Kidney glomerular epithelial cell (primary cell): ENCODE results near the gene SMAP1.

ENCODE experiments used
- DNase-seq: peaks from one replicate; lab custom pipeline; 2025; lab: John Stamatoyannopoulos, UW

SMAP1 gene

DNA sequence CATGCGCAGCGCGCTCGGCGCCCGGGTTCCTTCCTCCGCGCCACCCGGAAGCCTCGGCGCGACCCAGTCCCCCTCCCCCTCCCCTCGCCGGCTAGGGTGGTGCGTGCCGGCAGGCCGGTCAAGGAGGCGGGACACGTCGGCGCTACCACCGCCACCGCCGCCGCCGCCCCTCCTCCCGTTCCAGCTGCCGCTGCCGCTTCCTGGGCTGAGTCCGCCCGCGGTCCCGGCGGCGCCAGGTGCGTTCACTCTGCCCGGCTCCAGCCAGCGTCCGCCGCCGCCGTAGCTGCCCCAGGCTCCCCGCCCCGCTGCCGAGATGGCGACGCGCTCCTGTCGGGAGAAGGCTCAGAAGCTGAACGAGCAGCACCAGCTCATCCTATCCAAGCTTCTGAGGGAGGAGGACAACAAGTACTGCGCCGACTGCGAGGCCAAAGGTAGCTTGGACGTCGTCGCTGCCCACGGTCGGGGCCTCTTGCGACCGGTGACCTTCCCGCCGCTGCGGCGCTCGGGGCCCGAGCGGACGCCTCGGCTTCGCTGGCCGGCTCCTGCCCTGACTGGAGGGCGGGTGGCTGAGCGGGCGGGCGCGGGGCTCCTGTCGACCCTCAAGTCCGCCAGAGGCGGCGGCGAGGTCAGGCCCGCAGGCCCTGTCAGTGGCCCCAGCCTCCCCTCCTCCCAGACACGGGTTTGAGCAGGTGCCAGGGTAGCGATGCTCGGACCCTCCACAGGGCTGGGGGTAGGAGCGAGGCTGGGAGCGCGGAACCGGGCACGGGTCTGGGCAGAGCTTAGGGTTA, at the start of gene SMAP1:
Gene SMAP1 (plus strand): TSS at position 173 of the 788 bp plus-strand sequence. CDS start 141 bp downstream, at position 314.
- DNase-seq, result peak; percentile 68

DNA sequence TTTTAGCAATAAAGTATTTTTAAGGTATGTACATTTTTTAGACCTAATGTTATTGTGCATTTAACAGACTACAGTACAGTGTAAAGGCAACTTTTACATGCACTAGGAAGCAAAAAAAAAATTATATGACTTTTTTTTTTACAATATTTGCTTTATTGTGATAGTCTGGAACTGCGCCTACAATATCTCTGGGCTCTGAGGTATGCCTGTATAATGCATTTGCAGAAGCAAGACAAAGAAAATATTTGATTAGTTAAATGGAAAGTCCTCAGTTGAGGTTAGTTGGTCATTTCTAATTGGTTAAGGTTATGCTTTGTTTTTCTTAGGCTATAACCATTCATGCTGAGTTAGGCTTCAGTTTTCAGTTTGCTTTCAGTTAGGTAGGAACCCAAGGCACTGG, 46.9 kb upstream of the SMAP1 start:
- DNase-seq, result no peak

DNA sequence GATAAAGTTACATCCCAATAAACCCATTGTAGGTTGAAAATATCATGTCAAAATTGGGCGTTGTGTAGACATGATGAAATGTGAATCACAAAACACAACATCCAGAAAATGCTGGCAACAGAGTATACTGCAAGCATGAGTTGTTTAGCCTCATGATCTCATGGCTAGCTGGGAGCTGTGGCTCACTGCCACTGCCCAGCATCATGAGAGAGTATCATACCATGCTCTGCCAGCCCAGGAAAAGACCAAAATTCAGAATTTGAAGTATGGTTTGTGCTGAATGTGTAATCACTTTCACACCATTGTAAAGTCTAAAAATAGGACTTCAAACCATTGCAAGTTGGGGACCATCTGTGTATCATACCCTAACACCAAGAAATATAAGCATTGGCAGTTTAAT, 45.2 kb upstream of the SMAP1 start:
- no peak for DNase-seq

DNA sequence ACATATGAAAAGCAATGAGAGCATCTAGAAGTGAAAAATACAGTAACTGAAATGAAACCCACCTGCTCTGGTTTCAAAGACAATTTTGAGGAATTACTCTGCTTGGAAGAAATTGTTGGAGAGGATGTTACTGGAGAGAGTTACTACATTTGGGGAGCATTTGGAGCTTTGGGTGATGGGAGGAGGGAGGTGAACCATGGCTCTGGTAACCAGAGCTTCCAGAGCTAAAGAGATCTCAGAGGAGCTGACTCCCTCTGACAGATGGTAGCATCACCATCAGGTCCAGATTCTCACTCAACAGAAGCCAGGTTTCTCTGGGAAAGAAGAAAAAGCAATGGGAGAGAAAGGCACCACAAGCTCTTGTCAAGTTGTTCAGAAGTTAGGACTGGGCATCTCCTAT, 42.2 kb upstream of the SMAP1 start:
- no peak for DNase-seq

DNA sequence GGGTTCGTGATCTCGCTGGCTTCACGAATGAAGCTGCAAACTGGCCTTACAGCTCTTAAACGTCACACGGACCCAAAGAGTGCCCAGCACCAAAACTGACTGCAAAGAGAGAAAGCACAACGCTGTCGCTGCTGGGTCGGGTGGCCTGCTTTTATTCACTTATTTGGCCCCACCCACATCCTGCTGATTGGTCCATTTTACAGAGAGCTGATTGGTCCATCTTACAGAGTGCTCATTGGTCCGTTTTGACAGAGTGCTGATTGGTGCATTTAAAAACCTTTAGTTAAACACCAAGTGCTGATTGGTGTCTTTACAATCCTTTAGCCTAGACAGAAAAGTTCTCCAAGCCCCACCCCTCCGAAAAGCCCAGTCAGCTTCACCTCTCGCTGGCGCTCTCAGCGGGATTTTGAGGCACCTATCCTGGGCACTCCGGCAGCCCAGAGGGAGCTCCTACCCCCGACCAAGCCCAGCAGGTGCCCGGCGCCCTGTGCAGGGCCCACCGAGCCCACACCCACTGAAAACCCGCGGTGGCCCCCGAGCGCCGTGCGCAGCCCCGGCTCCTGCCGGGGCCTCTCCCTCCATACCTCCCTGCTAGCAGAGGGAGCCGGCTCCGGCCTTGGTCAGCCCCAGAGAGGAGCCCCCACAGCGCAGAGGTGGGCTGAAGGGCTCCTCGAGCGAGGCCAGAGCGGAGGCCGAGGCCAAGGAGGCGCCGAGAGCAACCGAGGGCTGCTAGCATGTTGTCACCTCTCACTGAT, 40.0 kb upstream of the SMAP1 start:
- DNase-seq, result no peak

DNA sequence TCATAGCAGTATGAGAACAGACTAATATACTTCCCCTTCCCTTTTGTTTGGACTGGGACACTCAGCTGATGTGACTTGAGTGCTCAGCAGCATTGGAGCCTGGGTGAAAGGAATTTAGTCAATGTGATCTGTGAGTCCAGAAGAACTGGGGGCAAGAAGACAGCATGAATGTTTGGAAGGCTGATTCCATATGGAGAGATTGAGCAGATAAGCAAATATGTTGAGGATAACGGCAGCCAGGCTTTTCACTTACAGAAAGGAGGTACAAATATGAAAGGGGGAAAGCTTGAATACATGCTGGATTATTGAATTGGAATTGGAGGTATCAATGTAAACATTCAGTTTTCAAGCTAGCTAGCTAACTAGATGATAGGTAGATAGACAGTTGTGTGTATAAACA, 37.8 kb upstream of the SMAP1 start:
- no peak for DNase-seq

DNA sequence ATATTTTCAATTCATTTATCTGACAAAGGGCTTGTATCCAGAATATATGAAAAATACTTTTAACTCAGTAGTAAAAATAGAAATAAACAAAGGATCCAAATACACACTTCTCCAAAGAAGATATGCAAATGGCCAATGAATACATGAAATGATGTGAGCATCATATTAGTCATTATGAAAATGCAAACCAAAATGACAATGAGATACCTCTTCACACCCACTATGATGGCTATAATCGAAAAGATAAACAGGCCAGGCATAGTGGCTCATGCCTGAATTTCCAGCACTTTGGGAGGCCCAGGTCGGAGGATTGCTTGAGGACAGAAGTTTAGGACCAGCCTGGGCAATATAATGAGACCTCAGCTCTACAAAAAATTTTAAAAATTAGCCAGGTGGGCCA, 33.8 kb upstream of the SMAP1 start:
- DNase-seq, result no peak

DNA sequence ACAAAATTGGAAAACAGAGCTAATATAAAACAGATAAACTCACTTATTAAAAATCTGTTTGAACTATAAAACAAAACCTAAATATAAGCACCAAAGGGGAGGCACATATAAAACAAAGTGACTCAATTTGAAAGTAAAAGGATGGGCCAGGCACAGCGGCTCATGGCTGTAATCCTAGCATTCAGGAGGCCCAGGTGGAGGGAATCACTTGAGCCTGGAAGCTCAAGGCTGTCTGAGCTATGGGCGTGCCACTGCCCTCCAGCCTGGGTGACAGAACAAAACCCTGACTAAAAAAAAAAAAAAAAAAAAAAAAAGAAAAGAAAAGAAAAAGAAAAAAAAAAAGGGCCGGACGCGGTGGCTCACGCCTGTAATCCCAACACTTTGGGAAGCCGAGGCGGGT, 31.1 kb upstream of the SMAP1 start:
- DNase-seq, result no peak

DNA sequence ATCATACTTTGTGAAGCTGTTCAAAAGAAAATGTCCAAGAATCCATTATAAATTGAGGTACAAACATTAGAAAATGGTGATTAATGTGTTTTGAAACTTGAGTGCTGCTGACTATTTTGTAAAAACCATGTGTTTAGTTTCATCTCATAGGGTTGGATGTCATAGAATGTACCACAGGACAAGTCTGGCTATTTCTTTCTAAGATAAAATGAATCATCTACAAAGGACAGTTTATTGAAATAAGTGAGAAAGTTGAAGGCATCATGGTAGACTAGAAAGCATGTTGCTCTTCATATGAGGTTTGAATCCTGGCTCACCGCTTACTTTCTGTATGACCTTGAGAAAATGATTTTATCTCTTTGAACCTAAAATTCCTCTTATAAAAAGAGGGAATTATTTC, 29.2 kb upstream of the SMAP1 start:
- no peak for DNase-seq

DNA sequence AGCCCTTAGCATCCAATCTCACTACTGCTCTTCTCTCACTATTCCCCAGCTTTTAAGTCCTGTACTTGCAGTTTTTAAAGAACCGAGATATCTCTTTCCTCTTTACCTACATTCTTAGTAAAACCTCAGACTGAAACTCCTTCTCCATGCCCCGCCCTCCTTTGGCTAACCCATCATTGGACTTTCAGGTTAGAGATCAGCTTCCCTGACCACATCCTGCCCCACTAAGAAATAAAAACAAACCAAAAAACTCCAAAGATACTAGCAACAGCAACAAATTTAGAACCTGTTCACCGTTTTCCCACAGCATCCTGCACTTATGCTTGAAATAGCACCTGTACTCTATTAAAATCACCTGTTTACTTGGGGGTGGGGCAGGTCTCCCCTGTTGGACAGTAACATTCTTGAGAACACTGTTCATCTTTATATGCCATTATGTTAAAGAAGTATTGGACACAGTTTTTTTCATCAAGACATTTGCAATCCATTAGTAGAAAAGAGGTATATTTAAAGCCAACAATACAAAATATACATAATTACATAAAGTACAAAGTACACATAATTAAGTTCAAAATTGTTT, 16.3 kb upstream of the SMAP1 start:
- DNase-seq, result no peak

DNA sequence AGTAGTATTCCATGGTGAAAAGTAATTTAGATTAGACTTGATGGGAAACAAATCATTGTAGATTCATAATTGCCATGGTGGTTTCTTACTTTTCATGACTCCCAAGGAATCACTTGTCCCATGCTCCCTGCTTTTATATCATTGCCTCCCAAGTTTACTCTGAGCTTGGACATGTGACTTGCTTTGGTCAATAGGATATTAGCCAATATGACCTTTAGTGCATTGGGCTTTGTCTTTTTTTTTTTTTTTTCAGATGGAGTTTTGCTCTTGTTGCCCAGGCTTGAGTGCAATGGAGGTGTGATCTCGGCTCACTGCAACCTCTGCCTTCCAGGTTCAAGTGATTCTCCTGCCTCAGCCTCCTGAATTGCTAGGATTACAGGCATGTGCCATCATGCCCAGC, 15.5 kb upstream of the SMAP1 start:
- DNase-seq, result no peak

DNA sequence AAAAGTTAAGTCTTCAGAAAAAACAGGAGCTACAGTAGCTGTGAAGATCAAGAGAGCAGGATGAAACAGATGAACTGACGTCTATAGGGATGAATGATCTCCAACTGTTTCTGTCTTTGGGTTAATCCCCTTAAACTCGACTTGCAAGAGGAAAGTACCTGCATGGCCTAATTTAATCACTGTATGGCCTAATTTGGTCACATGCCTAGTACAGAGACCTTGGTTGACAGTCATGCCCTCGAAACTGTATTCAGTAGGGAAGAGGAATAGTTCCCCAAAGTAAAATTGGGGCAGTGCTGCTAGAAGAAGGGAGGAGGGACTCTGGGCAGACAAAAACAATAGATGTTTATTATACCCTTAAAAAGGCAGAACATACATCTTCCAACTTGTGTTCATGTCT, 10.0 kb upstream of the SMAP1 start:
- DNase-seq, result no peak

DNA sequence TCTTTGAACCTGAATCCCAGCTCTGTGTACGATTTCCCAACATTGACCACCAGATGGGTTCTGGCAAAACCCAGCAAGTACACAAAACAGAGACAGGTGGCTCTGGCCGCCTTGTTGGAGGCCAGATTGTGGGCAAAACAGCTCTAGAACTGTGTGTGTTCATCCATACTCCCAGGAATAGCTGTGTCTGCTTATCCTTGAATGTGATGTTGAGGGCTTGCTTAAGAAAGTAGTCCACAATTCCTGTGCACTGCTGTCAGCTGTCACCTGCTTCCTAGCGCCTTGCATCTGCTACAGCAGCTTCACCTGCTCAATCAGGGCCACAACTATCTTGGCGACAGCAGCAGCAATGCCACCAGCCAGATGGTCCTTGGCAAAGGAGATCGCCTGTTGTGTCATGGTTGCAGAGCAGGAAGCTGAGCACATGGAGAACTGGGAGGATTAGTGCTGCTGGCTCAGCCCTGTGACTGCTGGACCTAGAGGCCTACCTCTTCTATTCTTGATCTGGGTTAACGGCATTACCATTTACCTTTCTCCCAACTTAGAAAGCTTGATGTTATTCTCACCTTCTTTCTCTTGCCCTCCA, 3.7 kb upstream of the SMAP1 start:
- DNase-seq, result no peak

DNA sequence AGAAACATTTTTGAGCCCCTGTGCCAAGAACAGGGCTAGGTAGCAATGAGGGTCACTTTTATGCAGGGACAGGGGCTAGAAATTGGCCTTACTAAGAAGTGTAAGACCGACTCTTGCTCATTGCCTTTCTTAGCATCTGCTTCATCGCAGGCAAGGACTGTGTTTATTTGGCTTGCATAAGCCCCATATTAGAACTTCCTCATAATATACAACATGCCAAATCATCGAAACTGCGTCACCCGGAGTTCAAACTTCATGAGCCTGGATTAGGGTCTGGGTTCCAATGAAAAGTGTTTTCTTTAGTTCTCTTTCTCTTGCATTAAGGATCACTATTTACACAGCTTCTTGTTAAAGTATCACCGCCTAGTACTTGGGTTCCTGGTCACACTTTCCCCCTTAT, 977 bp upstream of the SMAP1 start:
- DNase-seq, result no peak

DNA sequence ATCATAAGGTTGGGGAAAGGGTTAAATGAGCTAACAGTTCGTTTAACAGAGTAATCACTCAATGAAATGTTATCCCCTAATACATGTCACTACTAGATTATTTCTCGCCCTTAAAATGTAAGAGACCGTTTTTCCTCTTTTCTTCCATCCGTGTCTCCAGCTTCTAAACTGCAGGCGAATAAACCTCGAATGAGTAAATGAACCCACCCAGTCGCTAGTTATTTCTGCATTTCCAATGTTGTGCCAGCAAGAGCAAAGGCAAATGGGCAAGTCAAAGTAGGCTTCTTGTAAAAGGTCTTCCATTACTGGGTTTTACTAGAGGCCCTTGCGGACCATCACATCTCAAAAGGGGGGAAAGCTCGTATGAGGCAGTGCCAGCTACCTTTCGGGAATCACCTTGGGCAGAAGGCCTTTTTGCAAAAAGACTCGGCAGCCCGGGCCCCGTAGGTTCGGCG, 400 bp upstream of the SMAP1 start:
- DNase-seq, result no peak

DNA sequence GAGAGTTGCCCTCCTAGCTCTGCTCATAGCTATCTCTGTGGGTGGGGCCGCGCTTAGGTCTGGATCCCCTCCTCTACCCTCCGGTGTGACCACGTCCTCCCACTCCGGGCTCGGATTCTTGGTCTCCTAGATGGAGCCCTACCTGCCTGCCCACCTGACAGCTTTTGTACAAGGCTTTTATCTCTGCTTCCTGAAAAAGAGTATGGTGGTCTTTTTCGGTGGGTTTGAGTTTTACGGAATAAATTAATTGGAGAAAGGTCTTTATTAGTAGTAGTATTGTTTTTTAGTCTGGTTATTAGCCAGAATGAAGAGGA, 773 bp downstream of the SMAP1 start:
- DNase-seq, result no peak

DNA sequence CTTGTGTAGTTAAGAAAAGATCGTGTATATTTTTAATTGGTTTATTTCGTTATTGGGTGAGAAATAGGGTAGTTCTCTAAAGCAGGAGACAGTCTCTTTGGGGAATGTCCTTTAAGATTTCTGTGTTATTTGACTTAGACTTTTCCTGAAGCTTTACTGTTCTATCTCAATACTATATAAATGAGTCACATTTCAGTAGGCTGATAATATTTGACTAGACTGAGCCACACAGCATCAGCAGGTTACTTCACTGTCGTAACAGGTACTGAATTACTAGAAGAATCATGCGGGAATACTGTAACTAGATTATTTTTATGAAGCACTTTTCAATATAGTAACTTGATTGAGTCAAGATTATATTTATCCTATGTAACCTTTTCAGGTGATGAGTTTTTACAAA, 1.4 kb downstream of the SMAP1 start:
- DNase-seq, result peak; percentile 39

DNA sequence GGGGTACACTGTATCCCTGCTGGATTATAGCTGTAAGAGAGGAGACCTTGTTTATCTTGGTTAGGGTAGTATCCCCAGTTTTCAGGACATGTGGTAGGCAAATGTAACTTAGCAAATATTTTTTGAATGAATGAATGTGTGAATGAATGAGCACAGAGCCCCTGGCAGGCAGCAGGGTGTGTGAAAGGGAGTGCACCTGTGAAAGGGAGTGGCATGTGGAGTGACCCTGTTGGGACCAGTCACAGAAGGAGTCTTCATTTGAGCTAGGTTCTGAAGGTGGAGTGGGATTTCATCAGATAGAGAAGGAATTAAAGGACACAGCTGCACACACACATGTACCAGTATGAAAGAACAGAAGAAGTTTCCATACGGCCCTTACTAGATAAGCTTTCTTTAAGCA, 4.9 kb downstream of the SMAP1 start:
- DNase-seq, result no peak

DNA sequence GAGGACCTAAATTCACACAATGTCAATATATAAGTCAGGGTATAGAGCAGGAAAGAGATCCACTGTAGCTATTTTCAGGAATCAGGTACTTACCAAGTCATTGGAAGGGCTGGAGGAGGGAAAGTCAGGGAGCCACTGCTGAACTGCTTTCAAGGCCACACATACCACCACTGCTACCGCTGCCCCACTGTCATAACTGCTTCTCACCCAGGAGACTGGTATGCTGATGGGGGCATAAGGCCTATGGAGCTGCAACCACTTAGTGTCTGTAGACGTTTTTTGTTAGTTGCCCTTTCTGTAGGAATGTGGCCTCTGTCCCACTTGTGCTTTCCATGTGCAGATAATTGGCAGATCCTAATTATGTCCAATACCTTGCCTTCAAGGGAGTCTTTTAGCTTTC, 5.4 kb downstream of the SMAP1 start:
- DNase-seq, result no peak

DNA sequence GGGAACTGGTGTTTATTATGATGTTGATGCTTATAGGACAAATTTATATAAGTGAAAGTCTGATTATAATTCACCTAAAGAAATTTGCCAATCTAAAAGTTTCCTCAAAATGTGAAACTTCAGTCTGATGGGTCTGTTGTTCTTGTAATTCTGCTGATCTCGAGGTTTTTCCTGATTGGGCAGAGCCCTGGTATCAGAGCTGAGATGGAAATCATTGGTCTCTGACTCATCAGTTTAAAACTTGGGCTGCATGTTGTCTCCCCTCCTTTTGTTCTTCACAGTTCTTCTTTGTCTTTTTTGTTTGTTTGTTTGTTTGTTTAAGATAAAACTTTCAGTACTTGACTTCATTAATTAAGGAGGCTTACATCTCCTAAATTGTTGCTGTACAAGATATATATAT, 5.9 kb downstream of the SMAP1 start:
- DNase-seq, result peak; percentile 38

DNA sequence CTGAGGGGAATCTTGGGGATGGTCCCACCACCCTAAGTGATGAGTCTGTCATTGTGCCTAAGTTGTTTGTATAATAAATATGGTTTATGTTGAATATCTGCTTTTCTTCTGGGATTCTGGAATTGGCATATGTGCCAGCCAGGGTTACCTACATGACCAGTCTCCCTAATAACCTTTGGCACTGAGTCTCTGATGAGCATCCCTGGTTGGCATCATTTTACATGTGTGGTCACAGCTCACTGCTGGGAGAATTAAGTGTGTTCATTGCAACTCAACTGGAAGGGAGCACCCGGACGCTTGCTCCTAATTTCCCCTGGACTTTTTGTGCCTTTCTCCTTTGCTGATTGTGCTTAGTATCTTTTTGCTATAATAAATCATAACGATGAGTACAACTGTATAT, 8.1 kb downstream of the SMAP1 start:
- no peak for DNase-seq

DNA sequence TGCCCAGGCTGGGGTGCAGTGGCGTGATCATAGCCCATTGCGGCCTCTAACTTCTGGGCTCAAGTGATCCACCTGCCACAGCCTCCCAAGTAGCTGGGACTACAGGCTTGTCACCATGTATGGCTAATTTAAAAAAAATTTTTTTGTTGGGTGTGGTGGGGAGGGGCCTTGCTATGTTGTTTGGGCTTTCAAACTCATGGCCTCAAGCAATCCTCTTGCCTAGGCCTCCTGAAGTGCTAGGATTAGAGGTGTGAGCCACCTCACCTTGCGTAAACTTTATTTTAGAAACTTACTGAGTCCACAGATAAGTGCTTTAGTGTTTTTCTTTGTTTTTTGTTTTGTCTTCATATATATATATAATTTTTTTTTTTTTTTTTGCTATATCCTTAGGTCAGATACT, 9.1 kb downstream of the SMAP1 start:
- DNase-seq, result no peak

DNA sequence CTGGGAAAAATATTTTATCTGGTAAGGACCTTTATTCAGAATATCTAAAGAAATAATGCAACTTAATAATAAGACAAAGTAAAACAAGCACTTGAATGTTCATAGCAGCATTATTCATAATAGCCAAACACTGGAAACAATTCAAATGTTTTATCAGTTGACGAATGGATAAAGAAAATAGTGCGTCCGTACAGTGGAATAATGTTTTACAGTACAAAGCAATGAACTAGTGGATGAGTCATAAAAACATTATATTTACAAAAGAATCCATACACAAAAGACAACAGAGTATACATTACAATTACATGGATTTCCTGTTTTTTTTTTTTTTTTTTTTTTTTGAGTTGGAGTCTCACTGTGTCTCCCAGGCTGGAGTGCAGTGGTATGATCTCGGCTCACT, 12.7 kb downstream of the SMAP1 start:
- no peak for DNase-seq
